Nucleus accumbens (tissue), 56 donors: Measurements from ENCODE around the gene ANKRD30B.
"Not testable (repeated sequence)": the region's sequence is repeated elsewhere in the genome, so short reads cannot be mapped to it uniquely, and the experiment has no call there.

Experiments
- DNase-seq, 56 donors: peaks; one replicate each; lab custom pipeline; 2025; lab: John Stamatoyannopoulos, UW

The ANKRD30B gene

GRCh38 chr18:14826972-14827632, 79.1 kb downstream of the ANKRD30B start:
- not testable (repeated sequence) for DNase-seq

DNA sequence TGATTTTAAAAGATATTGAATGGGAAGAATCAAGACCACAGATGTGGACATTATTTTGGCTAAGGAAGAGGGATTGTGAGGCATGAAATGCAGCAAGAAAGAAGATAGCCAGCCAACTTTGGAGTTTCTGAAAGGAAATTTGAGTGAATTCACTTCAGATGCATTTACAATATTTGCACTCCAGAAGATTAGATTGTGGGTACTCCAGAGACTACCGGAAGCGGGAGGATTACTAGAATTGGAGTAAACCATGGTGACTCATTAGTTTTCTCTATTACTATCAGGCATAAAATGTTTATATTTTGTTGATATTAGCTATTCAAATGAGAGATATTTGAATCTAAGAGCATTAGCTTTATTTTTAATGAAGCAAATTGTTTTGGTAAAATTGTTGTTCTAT, 93.6 kb downstream of the ANKRD30B start:
- DNase-seq = not testable (repeated sequence)

GRCh38 chr18:14851533-14851932, 103.6 kb downstream of the ANKRD30B start:
- DNase-seq = not testable (repeated sequence)

GRCh38 chr18:14855634-14856033, 107.7 kb downstream of the ANKRD30B start:
- DNase-seq = not testable (repeated sequence)

DNA sequence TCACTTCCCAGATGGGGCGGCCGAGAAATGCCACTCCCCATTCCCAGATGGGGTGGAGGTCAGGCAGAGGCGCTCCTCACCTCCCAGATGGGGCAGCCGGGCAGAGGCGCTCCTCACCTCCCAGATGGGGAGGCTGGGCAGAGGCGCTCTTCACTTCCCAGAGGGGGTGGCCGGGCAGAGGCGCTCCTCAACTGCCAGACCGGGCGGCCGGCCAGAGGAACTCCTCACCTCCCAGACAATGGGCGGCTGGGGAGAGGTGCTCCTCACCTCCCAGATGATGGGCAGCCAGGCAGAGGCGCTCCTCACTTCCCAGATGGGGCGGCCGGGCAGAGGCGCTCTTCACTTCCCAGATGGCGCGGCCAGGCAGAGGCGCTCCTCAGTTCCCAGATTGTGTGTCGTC, 108.3 kb downstream of the ANKRD30B start:
- DNase-seq = not testable (repeated sequence)

DNA sequence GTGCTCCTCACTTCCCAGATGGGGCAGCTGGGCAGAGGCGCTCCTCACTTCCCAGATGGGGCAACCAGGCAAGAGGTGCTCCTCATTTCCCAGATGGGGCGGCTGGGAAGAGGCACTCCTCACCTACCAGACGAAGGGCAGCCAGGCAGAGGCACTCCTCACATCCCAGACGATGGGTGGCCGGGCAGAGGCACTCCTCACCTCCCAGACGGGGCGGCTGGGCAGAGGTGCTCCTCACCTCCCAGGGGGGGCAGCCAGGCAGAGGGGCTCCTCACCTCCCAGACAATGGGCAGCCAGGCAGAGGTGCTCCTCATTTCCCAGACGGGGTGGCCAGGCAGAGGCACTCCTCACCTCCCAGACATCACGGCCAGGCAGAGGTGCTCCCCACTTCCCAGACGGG, 110.5 kb downstream of the ANKRD30B start:
- DNase-seq = not testable (repeated sequence)

DNA sequence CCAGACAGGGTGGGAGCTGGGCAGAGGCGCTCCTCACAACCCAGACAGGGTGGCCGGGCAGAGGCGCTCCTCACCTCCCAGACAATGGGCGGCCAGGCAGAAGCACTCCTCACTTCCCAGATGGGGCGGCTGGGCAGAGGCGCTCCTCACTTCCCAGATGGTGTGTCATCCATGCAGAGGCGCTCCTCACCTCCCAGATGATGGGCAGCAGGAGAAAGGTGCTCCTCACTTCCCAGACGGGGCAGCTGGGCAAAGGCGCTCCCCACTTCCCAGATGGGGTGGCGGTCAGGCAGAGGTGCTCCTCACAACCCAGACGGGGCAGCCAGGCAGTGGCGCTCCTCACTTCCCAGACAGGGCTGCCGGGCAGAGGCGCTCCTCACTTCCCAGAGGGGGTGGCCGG, 112.0 kb downstream of the ANKRD30B start:
- not testable (repeated sequence) for DNase-seq

DNA sequence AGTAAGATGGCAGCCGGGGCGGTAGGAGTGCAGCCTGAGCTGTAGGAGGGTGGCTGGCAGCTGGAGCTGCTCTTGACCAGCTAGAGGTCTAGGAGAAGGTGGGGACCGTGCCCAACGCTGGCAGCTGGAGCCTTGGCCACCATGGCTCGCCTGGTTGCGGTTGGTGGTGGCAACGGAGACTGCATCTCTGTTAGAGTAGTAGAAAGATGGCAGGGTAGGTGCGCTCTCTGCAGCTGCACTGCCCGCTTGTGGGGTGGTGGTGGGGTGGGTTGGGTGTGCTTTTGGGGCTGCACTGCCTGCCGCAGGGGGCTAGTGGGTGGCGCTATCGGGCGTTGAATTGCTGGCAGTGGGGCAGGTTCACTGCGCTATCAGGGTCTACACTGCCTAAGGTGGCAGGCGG, 118.5 kb downstream of the ANKRD30B start:
- DNase-seq = not testable (repeated sequence)

DNA sequence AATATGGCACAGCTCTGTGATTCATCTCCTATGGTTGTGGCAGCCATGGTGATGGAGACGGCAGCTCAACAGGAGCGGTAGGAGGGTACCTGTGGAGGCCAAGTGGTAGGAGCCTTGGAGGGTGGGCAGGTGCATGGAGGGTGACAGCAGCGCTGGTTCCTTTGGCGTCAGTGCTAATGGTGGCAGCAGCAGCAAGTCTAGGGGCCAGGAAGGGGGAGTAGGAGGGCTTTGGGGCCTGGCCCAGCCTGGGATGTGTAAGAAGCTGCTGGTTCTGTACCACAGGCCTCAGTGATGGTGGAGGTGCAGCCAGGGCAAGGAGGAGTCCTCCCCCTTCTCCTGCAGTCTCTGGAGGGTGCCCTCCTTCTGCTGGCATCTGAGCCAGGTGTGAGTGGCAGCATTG, 120.0 kb downstream of the ANKRD30B start:
- DNase-seq = not testable (repeated sequence)

- not testable (repeated sequence) for DNase-seq
These were observed 120.9 kb downstream of the ANKRD30B start for GRCh38 chr18:14868825-14869224.

DNA sequence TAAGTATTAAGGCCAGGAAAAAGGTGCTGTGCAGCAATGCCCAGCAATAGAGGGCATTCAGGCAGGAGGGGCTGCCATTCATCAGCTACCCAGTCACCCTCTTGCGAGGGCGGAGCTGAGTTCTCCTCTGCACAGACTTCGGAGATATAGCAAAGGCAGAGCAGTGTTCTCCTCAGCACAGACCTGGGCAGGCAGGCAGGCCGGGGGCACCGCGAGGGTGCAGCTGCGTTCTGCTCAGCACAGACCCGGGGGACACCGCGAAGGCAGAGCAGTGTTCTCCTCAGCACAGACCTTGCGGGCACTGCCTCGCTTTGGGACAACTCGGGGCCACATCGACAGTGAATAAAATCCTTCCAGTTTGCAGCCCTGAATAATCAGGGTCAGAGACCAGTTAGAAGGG, 130.9 kb downstream of the ANKRD30B start:
- not testable (repeated sequence) for DNase-seq

- DNase-seq = no peak
These were observed 152.5 kb downstream of the ANKRD30B start for GRCh38 chr18:14900435-14900834.
